Measurements from ENCODE around the gene ACAD9. TPM values are rescaled to one million over a fixed set of nuclear protein-coding genes. Genes with fewer than 3 reads are reported as not detected.

ACAD9 gene
- total and polyA plus RNA-seq, 4 donors, result 24.9 to 59.3 (median 38.8) TPM

- H3K27ac ChIP-seq (ENCODE audit: low read depth in 1 of 2, low read length in 1 of 2), result no peak overlapping the region
- 91 to 94% methylated on average over 8 of the region's 8 CpGs for WGBS, 2 donors
- no peaks in the 10 kb centered on the region for H3K27me3 ChIP-seq (ENCODE audit: control insufficient read depth in 3 of 3, insufficient read depth in 3 of 3, low read length in 2 of 3)
- no peak for ATAC-seq (ENCODE audit: insufficient read depth, low FRiP score)
- H3K9me3 ChIP-seq (ENCODE audit: control insufficient read depth in 4 of 4, insufficient read depth in 3 of 4, low read length in 3 of 4), result peaks cover 0 to 4% (median 0%) of the 10 kb centered on the region in 4 donors
- peaks cover 0 to 2% (median 0%) of the 10 kb centered on the region in 5 donors for H3K4me1 ChIP-seq (ENCODE audit: control insufficient read depth in 5 of 5, insufficient read depth in 5 of 5, low read length in 5 of 5)
- no peak overlapping the region for H3K4me3 ChIP-seq
- H3K36me3 ChIP-seq (ENCODE audit: control insufficient read depth in 4 of 4, insufficient read depth in 4 of 4, low read length in 4 of 4), result no peaks in the 10 kb centered on the region
- DNase-seq, result no peak
- H3K9ac ChIP-seq (ENCODE audit: insufficient read depth in 1 of 2, low read length in 2 of 2), result no peak overlapping the region
- no peak for TF ChIP-seq CTCF (IDR thresholded peaks at IDR 0.05; ENCODE audit: control extremely low read depth, extremely low read depth)
These were observed 6.7 kb upstream of the ACAD9 start for GRCh38 chr3:128872744-128873143.

GRCh38 chr3:128873244-128874022, 6.0 kb upstream of the ACAD9 start:
- Histone ChIP-seq H3K4me1 (ENCODE audit: control insufficient read depth in 5 of 5, insufficient read depth in 5 of 5, low read length in 5 of 5) (peaks cover 0 to 9% (median 3%) of the 10 kb centered on the region in 5 donors), H3K27ac (ENCODE audit: low read depth in 1 of 2, low read length in 1 of 2) (no peak overlapping the region), H3K9me3 (ENCODE audit: control insufficient read depth in 4 of 4, insufficient read depth in 3 of 4, low read length in 3 of 4) (peaks cover 0 to 4% (median 0%) of the 10 kb centered on the region in 4 donors), H3K4me3 (no peak overlapping the region), H3K27me3 (ENCODE audit: control insufficient read depth in 3 of 3, insufficient read depth in 3 of 3, low read length in 2 of 3) (no peaks in the 10 kb centered on the region), H3K9ac (ENCODE audit: insufficient read depth in 1 of 2, low read length in 2 of 2) (no peak overlapping the region), H3K36me3 (ENCODE audit: control insufficient read depth in 4 of 4, insufficient read depth in 4 of 4, low read length in 4 of 4) (no peaks in the 10 kb centered on the region)
- DNase-seq, result no peak
- TF ChIP-seq CTCF (IDR thresholded peaks at IDR 0.05; ENCODE audit: control extremely low read depth, extremely low read depth), result no peak
- no peak for ATAC-seq (ENCODE audit: insufficient read depth, low FRiP score)
- WGBS, 2 donors, result 65 to 79% methylated on average over 8 of the region's 8 CpGs

- ATAC-seq (ENCODE audit: insufficient read depth, low FRiP score) (no peak), DNase-seq (no peak)
- Histone ChIP-seq H3K9me3 (ENCODE audit: control insufficient read depth in 4 of 4, insufficient read depth in 3 of 4, low read length in 3 of 4) (peaks cover 0 to 4% (median 0%) of the 10 kb centered on the region in 4 donors), H3K4me1 (ENCODE audit: control insufficient read depth in 5 of 5, insufficient read depth in 5 of 5, low read length in 5 of 5) (peaks cover 0 to 12% (median 3%) of the 10 kb centered on the region in 5 donors), H3K9ac (ENCODE audit: insufficient read depth in 1 of 2, low read length in 2 of 2) (no peak overlapping the region), H3K36me3 (ENCODE audit: control insufficient read depth in 4 of 4, insufficient read depth in 4 of 4, low read length in 4 of 4) (no peaks in the 10 kb centered on the region), H3K27ac (ENCODE audit: low read depth in 1 of 2, low read length in 1 of 2) (no peak overlapping the region), H3K4me3 (no peak overlapping the region), H3K27me3 (ENCODE audit: control insufficient read depth in 3 of 3, insufficient read depth in 3 of 3, low read length in 2 of 3) (no peaks in the 10 kb centered on the region)
- no peak for TF ChIP-seq CTCF (IDR thresholded peaks at IDR 0.05; ENCODE audit: control extremely low read depth, extremely low read depth)
- 72 to 78% methylated on average over 3 of the region's 3 CpGs for WGBS, 2 donors
These were observed 4.8 kb upstream of the ACAD9 start for GRCh38 chr3:128874481-128875180.

Data from lung (tissue), 12 donors.